DMS53 (cell line): ENCODE results near the gene CDH2.

Experiments
- DNase-seq: peaks from one replicate; lab custom pipeline; 2025; lab: John Stamatoyannopoulos, UW

CDH2 gene

GRCh38 chr18:28040716-28041115, 136.2 kb downstream of the CDH2 start:
- no peak for DNase-seq

- no peak for DNase-seq
These were observed 136.7 kb downstream of the CDH2 start for GRCh38 chr18:28040211-28040610.

- no peak for DNase-seq
These were observed 137.2 kb downstream of the CDH2 start for GRCh38 chr18:28039691-28040090.

- DNase-seq, result no peak
These were observed 137.9 kb downstream of the CDH2 start for GRCh38 chr18:28039078-28039477.

GRCh38 chr18:28036488-28036887, 140.4 kb downstream of the CDH2 start:
- no peak for DNase-seq

GRCh38 chr18:28034567-28034966, 142.4 kb downstream of the CDH2 start:
- no peak for DNase-seq

GRCh38 chr18:28032177-28032576, 144.8 kb downstream of the CDH2 start:
- peak; percentile 41 for DNase-seq

- DNase-seq, result no peak
These were observed 146.5 kb downstream of the CDH2 start for GRCh38 chr18:28030458-28030857.

- DNase-seq, result no peak
These were observed 149.2 kb downstream of the CDH2 start for GRCh38 chr18:28027755-28028154.

GRCh38 chr18:28019425-28020108, 157.4 kb downstream of the CDH2 start:
- no peak for DNase-seq

GRCh38 chr18:28018351-28018750, 158.6 kb downstream of the CDH2 start:
- DNase-seq, result no peak

- DNase-seq, result no peak
These were observed 161.3 kb downstream of the CDH2 start for GRCh38 chr18:28015671-28016070.

GRCh38 chr18:28013066-28013465, 163.9 kb downstream of the CDH2 start:
- peak; percentile 7 for DNase-seq

GRCh38 chr18:28012336-28012735, 164.6 kb downstream of the CDH2 start:
- DNase-seq, result no peak

- DNase-seq, result no peak
These were observed 167.3 kb downstream of the CDH2 start for GRCh38 chr18:28009589-28009988.

- no peak for DNase-seq
These were observed 169.1 kb downstream of the CDH2 start for GRCh38 chr18:28007841-28008240.

- DNase-seq, result no peak
These were observed 171.8 kb downstream of the CDH2 start for GRCh38 chr18:28005164-28005563.

- no peak for DNase-seq
These were observed 172.3 kb downstream of the CDH2 start for GRCh38 chr18:28004606-28005005.

GRCh38 chr18:28003451-28003850, 173.5 kb downstream of the CDH2 start:
- no peak for DNase-seq

- peak; percentile 31 for DNase-seq
These were observed 174.1 kb downstream of the CDH2 start for GRCh38 chr18:28002841-28003240.

GRCh38 chr18:27996801-27997272, 180.1 kb downstream of the CDH2 start:
- no peak for DNase-seq

- DNase-seq, result no peak
These were observed 181.0 kb downstream of the CDH2 start for GRCh38 chr18:27995770-27996502.

GRCh38 chr18:27994571-27994970, 182.4 kb downstream of the CDH2 start:
- no peak for DNase-seq

- DNase-seq, result no peak
These were observed 185.5 kb downstream of the CDH2 start for GRCh38 chr18:27991391-27991790.
